Measurements from ENCODE around the gene TGFBR3. TPM values are rescaled to one million over a fixed set of nuclear protein-coding genes. Genes with fewer than 3 reads are reported as not detected.

Gene TGFBR3
- total RNA-seq, 1 donor from 2014 or later, result 69.2 TPM

- peak; percentile 86 for DNase-seq
Observed at GRCh38 chr1:91754816-91755580, 131.0 kb downstream of the TGFBR3 start.

- no peak for DNase-seq
Observed at GRCh38 chr1:91754348-91754747, 131.6 kb downstream of the TGFBR3 start.

- no peak for DNase-seq
Observed at GRCh38 chr1:91753878-91754277, 132.1 kb downstream of the TGFBR3 start.

- DNase-seq, result no peak
Observed at GRCh38 chr1:91752324-91752723, 133.6 kb downstream of the TGFBR3 start.

- DNase-seq, result peak; percentile 88
Observed at GRCh38 chr1:91751275-91751674, 134.7 kb downstream of the TGFBR3 start.

- DNase-seq, result no peak
Observed at GRCh38 chr1:91750398-91750996, 135.5 kb downstream of the TGFBR3 start.

GRCh38 chr1:91749788-91750231 lies 136.1 kb downstream of the TGFBR3 start:
- no peak for DNase-seq

- no peak for DNase-seq
Observed at GRCh38 chr1:91747666-91748065, 138.3 kb downstream of the TGFBR3 start.

GRCh38 chr1:91746728-91747338 lies 139.1 kb downstream of the TGFBR3 start:
- no peak for DNase-seq

- peak; percentile 58 for DNase-seq
Observed at GRCh38 chr1:91745640-91746373, 140.1 kb downstream of the TGFBR3 start.

- peak; percentile 93 for DNase-seq
Observed at GRCh38 chr1:91744953-91745639, 140.9 kb downstream of the TGFBR3 start.

- peak; percentile 86 for DNase-seq
Observed at GRCh38 chr1:91742848-91743292, 143.1 kb downstream of the TGFBR3 start.

GRCh38 chr1:91741906-91742305 lies 144.0 kb downstream of the TGFBR3 start:
- no peak for DNase-seq

GRCh38 chr1:91741301-91741700 lies 144.7 kb downstream of the TGFBR3 start:
- no peak for DNase-seq

- no peak for DNase-seq
Observed at GRCh38 chr1:91737650-91738049, 148.3 kb downstream of the TGFBR3 start.

GRCh38 chr1:91736715-91737615 lies 149.0 kb downstream of the TGFBR3 start:
- peak; percentile 64 for DNase-seq

- no peak for DNase-seq
Observed at GRCh38 chr1:91736146-91736714, 149.7 kb downstream of the TGFBR3 start.

- no peak for DNase-seq
Observed at GRCh38 chr1:91735266-91735845, 150.6 kb downstream of the TGFBR3 start.

- DNase-seq, result no peak
Observed at GRCh38 chr1:91734761-91735160, 151.2 kb downstream of the TGFBR3 start.

GRCh38 chr1:91733108-91733710 lies 152.7 kb downstream of the TGFBR3 start:
- DNase-seq, result peak; percentile 69
